ENCODE measurements around the gene CDC34.

Gene CDC34

GRCh38 chr19:572140-572742 is 40.7 kb downstream of the CDC34 start, which contains the start of gene BSG:
TSS of gene BSG (plus strand) at chr19:572596. CDS start at chr19:572635, 39 bp downstream.
- Histone ChIP-seq H3K9me3 (ENCODE audit: insufficient read depth, low read length) (no peaks in the 10 kb centered on the region), H4K20me1 (ENCODE audit: insufficient read depth, low read length) (peaks cover 40% of the 10 kb centered on the region), H3K4me2 (ENCODE audit: low read length) (peak within 1 kb of the TSS; percentile 100), H3K9ac (ENCODE audit: low read length) (peak within 1 kb of the TSS; percentile 95), H2AFZ (ENCODE audit: low read depth, low read length) (peak within 1 kb of the TSS; percentile 54), H3K27me3 (ENCODE audit: low read depth, low read length) (no peaks in the 10 kb centered on the region), H3K36me3 (replicated peaks; ENCODE audit: low read depth, low read length) (peaks cover 16% of the 10 kb centered on the region), H3K27ac (ENCODE audit: low read length) (peak within 1 kb of the TSS; percentile 94), H3K4me3 (ENCODE audit: low read length) (peak within 1 kb of the TSS; percentile 93), H3K79me2 (ENCODE audit: low read length) (peaks cover 48% of the 10 kb centered on the region), H3K4me1 (ENCODE audit: low read length) (peaks cover 17% of the 10 kb centered on the region)
- TF ChIP-seq CTCF (IDR thresholded peaks at IDR 0.05; ENCODE audit: low read depth, low read length) (no peak), EZH2phosphoT487 (IDR thresholded peaks at IDR 0.05; ENCODE audit: low read depth) (no peak)

GRCh38 chr19:572743-573518 is 41.4 kb downstream of the CDC34 start:
- Histone ChIP-seq H3K9me3 (ENCODE audit: insufficient read depth, low read length) (no peaks in the 10 kb centered on the region), H3K4me2 (ENCODE audit: low read length) (peak overlapping the region; percentile 100), H3K36me3 (replicated peaks; ENCODE audit: low read depth, low read length) (peaks cover 23% of the 10 kb centered on the region), H3K4me3 (ENCODE audit: low read length) (peak overlapping the region; percentile 93), H3K79me2 (ENCODE audit: low read length) (peaks cover 55% of the 10 kb centered on the region), H3K4me1 (ENCODE audit: low read length) (peaks cover 17% of the 10 kb centered on the region), H4K20me1 (ENCODE audit: insufficient read depth, low read length) (peaks cover 47% of the 10 kb centered on the region), H2AFZ (ENCODE audit: low read depth, low read length) (no peak overlapping the region), H3K9ac (ENCODE audit: low read length) (peak overlapping the region; percentile 95), H3K27ac (ENCODE audit: low read length) (peak overlapping the region; percentile 67), H3K27me3 (ENCODE audit: low read depth, low read length) (no peaks in the 10 kb centered on the region)
- no peak for TF ChIP-seq CTCF (IDR thresholded peaks at IDR 0.05; ENCODE audit: low read depth, low read length)
- TF ChIP-seq EZH2phosphoT487 (IDR thresholded peaks at IDR 0.05; ENCODE audit: low read depth) = no peak

- Histone ChIP-seq H2AFZ (ENCODE audit: low read depth, low read length) (no peak overlapping the region), H3K9me3 (ENCODE audit: insufficient read depth, low read length) (no peaks in the 10 kb centered on the region), H3K4me2 (ENCODE audit: low read length) (peak overlapping the region; percentile 100), H3K79me2 (ENCODE audit: low read length) (peaks cover 61% of the 10 kb centered on the region), H3K27me3 (ENCODE audit: low read depth, low read length) (no peaks in the 10 kb centered on the region), H3K4me1 (ENCODE audit: low read length) (peaks cover 17% of the 10 kb centered on the region), H3K9ac (ENCODE audit: low read length) (peak overlapping the region; percentile 95), H3K27ac (ENCODE audit: low read length) (peak overlapping the region; percentile 67; the same call in 1 of the 2 replicates), H4K20me1 (ENCODE audit: insufficient read depth, low read length) (peaks cover 52% of the 10 kb centered on the region), H3K4me3 (ENCODE audit: low read length) (peak overlapping the region; percentile 93), H3K36me3 (replicated peaks; ENCODE audit: low read depth, low read length) (peaks cover 28% of the 10 kb centered on the region)
- no peak for TF ChIP-seq CTCF (IDR thresholded peaks at IDR 0.05; ENCODE audit: low read depth, low read length)
- TF ChIP-seq EZH2phosphoT487 (IDR thresholded peaks at IDR 0.05; ENCODE audit: low read depth) = no peak
These were observed 41.9 kb downstream of the CDC34 start for GRCh38 chr19:573519-573825.

All from OCI-LY3 (cell line).